SH-SY5Y (cell line): ENCODE measurements around the gene CLEC2B.

Experiments used
- GATA2 ChIP-seq: IDR thresholded peaks from 2 replicates; pipeline ENCODE4 v1.6.1; 2011; ENCODE audit warnings: mild to moderate bottlenecking, low read depth, low read length
- GATA3 ChIP-seq: IDR thresholded peaks from 2 replicates; pipeline ENCODE4 v1.6.1; 2011; ENCODE audit warnings: low read depth, mild to moderate bottlenecking, low read length, moderate library complexity

Gene CLEC2B

GRCh38 chr12:9851050-9851449 lies 18.1 kb downstream of the CLEC2B start:
- no peak for TF ChIP-seq GATA3
- TF ChIP-seq GATA2: no peak

- TF ChIP-seq GATA3: no peak
- TF ChIP-seq GATA2: no peak
Observed at GRCh38 chr12:9848899-9849298, 20.3 kb downstream of the CLEC2B start.

- TF ChIP-seq GATA2 (no peak), GATA3 (no peak)
Observed at GRCh38 chr12:9843407-9843806, 25.7 kb downstream of the CLEC2B start.

- no peak for TF ChIP-seq GATA2
- no peak for TF ChIP-seq GATA3
Observed at GRCh38 chr12:9831720-9832119, 37.4 kb downstream of the CLEC2B start.

- TF ChIP-seq GATA3: no peak
- TF ChIP-seq GATA2: no peak
Observed at GRCh38 chr12:9829982-9830381, 39.2 kb downstream of the CLEC2B start.

- TF ChIP-seq GATA3 (no peak), GATA2 (no peak)
Observed at GRCh38 chr12:9829483-9829882, 39.7 kb downstream of the CLEC2B start.

GRCh38 chr12:9827209-9827888 lies 41.8 kb downstream of the CLEC2B start, which contains the start of gene KLRF1:
TSS of gene KLRF1 (plus strand) at chr12:9827481. CDS start at chr12:9827545, 64 bp downstream.
- no peak for TF ChIP-seq GATA2
- TF ChIP-seq GATA3: no peak

- TF ChIP-seq GATA3 (no peak), GATA2 (no peak)
Observed at GRCh38 chr12:9820281-9820930, 48.7 kb downstream of the CLEC2B start.

GRCh38 chr12:9813821-9814798 lies 55.0 kb downstream of the CLEC2B start:
- no peak for TF ChIP-seq GATA2
- TF ChIP-seq GATA3: no peak

- TF ChIP-seq GATA2: no peak
- TF ChIP-seq GATA3: no peak
Observed at GRCh38 chr12:9811621-9812020, 57.5 kb downstream of the CLEC2B start.

- TF ChIP-seq GATA3 (no peak), GATA2 (no peak)
Observed at GRCh38 chr12:9810671-9811070, 58.5 kb downstream of the CLEC2B start.

- TF ChIP-seq GATA3: no peak
- TF ChIP-seq GATA2: no peak
Observed at GRCh38 chr12:9809866-9810265, 59.3 kb downstream of the CLEC2B start.

- TF ChIP-seq GATA2 (no peak), GATA3 (no peak)
Observed at GRCh38 chr12:9809338-9809737, 59.8 kb downstream of the CLEC2B start.

- TF ChIP-seq GATA2: no peak
- TF ChIP-seq GATA3: no peak
Observed at GRCh38 chr12:9808504-9808903, 60.6 kb downstream of the CLEC2B start.
